ENCODE results near the gene ARHGAP33. TPM values are rescaled to one million over a fixed set of nuclear protein-coding genes. Genes with fewer than 3 reads are reported as not detected.

Gene ARHGAP33
- total and polyA plus RNA-seq, 10 of the 15 experiments (the other 5 are each of a cell fraction or from before 2014, with no cell fraction given): 0.05 to 22.9 (median 2.3) TPM; not detected in 1

GRCh38 chr19:35775298-35776101 lies at the start of gene ARHGAP33 (continued):
- TF ChIP-seq, protein P1, sequence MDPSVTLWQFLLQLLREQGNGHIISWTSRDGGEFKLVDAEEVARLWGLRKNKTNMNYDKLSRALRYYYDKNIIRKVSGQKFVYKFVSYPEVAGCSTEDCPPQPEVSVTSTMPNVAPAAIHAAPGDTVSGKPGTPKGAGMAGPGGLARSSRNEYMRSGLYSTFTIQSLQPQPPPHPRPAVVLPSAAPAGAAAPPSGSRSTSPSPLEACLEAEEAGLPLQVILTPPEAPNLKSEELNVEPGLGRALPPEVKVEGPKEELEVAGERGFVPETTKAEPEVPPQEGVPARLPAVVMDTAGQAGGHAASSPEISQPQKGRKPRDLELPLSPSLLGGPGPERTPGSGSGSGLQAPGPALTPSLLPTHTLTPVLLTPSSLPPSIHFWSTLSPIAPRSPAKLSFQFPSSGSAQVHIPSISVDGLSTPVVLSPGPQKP (IDR thresholded peaks at IDR 0.05; ENCODE audit: low read depth, low read length): no peak
- TF ChIP-seq YY1 (IDR thresholded peaks at IDR 0.05; ENCODE audit: low read depth, low read length) (peak; percentile 86), IRF4 (IDR thresholded peaks at IDR 0.05; ENCODE audit: low read depth, low read length) (no peak), IRF5 (IDR thresholded peaks at IDR 0.05; ENCODE audit: borderline replicate concordance) (no peak), CTCF (IDR thresholded peaks at IDR 0.05 in 2 of 3, conservative IDR thresholded peaks at IDR 0.05 in 1 of 3; ENCODE audit: control insufficient read depth in 2 of 3, extremely low read depth in 1 of 3, insufficient read depth in 1 of 3, low read depth in 3 of 3, low read length in 3 of 3) (no peak), NRF1 (conservative IDR thresholded peaks at IDR 0.05; ENCODE audit: low read depth, low read length) (no peak), NFYB (IDR thresholded peaks at IDR 0.05; ENCODE audit: insufficient read depth, low read depth, low read length) (peak; percentile 92), MEF2A (IDR thresholded peaks at IDR 0.05; ENCODE audit: insufficient read depth, low read depth, low read length) (no peak)
